ENCODE data around the gene CLEC14A.

GRCh38 chr14:38224338-38224737 is 31.6 kb downstream of the CLEC14A start:
- TF ChIP-seq POLR2A (IDR thresholded peaks at IDR 0.05) = no peak
- TF ChIP-seq CTCF (IDR thresholded peaks at IDR 0.05) = no peak
